Gastroesophageal sphincter (tissue), 3 donors: Measurements from ENCODE around the gene EXOSC2.

Source experiments
- CTCF ChIP-seq, 4 experiments: fragments of 200-600 bp in 2 of 4; fragments of 450-650 bp in 2 of 4; sonication (generic) in 1 of 4; IDR thresholded peaks; one replicate each; pipeline ENCODE4 v1.5.1; 2017 to 2019; ENCODE audit warnings: antibody characterized with exemption in 4 of 4, mild to moderate bottlenecking in 2 of 4, moderate library complexity in 2 of 4
- POLR2A ChIP-seq, 2 donors: fragments of 450-650 bp; IDR thresholded peaks; one replicate each; pipeline ENCODE4 v1.6.1; 2017; ENCODE audit warnings: antibody characterized with exemption in 2 of 2, mild to moderate bottlenecking in 2 of 2, moderate library complexity in 1 of 2
- POLR2AphosphoS5 ChIP-seq: sonication (generic); formaldehyde crosslinking; IDR thresholded peaks from one replicate; pipeline ENCODE4 v1.6.1; 2017; ENCODE audit warnings: antibody characterized with exemption

- TF ChIP-seq CTCF (IDR thresholded peaks at IDR 0.05) (no peak), POLR2A (IDR thresholded peaks at IDR 0.05) (no peak), POLR2AphosphoS5 (no peak)
Measured at GRCh38 chr9:130665431-130666392, 27.9 kb upstream of the EXOSC2 start.
